ENCODE measurements around the gene BEST2.

DNA sequence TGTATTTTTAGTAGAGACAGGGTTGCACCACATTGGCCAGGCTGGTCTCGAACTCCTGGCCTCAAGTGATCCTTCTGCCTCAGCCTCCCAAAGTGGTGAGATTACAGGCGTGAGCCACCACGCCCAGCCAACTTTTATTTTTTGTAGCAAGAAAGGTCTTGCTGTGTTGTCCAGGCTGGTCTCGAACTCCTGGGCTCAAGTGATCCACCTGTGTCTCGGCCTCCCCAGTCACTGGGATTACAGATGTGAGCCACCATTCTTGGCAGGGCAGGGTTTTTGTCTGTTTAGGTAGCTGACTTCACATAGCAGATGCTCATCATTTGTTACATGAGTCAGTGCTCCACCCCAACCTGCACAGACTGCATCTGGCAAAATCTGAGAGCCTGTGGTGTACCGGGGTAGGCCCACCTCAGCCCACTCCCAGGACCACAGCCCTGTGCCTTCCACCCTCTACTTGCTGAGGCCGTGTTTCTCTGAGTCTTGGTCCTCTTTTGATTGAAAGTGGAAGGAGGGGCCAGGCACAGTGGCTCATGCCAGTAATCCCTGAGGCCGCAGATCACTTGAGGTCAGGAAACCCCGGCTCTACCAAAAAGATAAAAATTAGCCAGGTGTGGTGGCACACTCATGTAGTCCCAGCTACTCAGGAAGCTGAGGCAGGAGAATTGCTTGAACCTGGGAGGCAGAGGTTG, 23.7 kb upstream of the BEST2 start:
- no peak for TF ChIP-seq CTCF (IDR thresholded peaks at IDR 0.05; ENCODE audit: low read length)
- TF ChIP-seq EZH2 (IDR thresholded peaks at IDR 0.05; ENCODE audit: borderline replicate concordance, low read length), result no peak

Measured in OCI-LY1 (cell line).